Subcutaneous abdominal adipose tissue (tissue), 5 donors: ENCODE results near the gene APOBEC3B.

Experiments
- H3K27ac ChIP-seq: one replicate; pipeline ENCODE4 v1.7.0; 2013; ENCODE audit warnings: low read depth, mild to moderate bottlenecking, inconsistent platforms, low read length, moderate library complexity
- H3K27me3 ChIP-seq, 5 donors: one replicate each; pipeline ENCODE4 v1.7.0; 2013; ENCODE audit warnings: low read length in 5 of 5, inconsistent platforms in 1 of 5; ENCODE audit not compliant: control insufficient read depth in 5 of 5, insufficient read depth in 4 of 5
- H3K36me3 ChIP-seq, 5 donors: one replicate each; pipeline ENCODE4 v1.7.0; 2013; ENCODE audit warnings: low read length in 5 of 5; ENCODE audit not compliant: control insufficient read depth in 5 of 5, insufficient read depth in 5 of 5
- H3K4me1 ChIP-seq, 5 donors: one replicate each; pipeline ENCODE4 v1.7.0; 2013; ENCODE audit warnings: low read length in 5 of 5, mild to moderate bottlenecking in 3 of 5, moderate library complexity in 1 of 5; ENCODE audit not compliant: control insufficient read depth in 5 of 5, insufficient read depth in 5 of 5
- H3K4me3 ChIP-seq, 5 donors: one replicate each; pipeline ENCODE4 v1.7.0; 2013; ENCODE audit warnings: low read length in 5 of 5, low read depth in 1 of 5
- H3K9ac ChIP-seq, 5 donors: one replicate each; pipeline ENCODE4 v1.7.0; 2013; ENCODE audit warnings: low read length in 5 of 5, mild to moderate bottlenecking in 4 of 5, moderate library complexity in 3 of 5
- H3K9me3 ChIP-seq, 5 donors: one replicate each; pipeline ENCODE4 v1.7.0; 2013; ENCODE audit warnings: low read length in 5 of 5; ENCODE audit not compliant: control insufficient read depth in 5 of 5
- donor health status: healthy.
- donor health status: healthy.
- donor health status: healthy.
- donor health status: healthy.
- donor health status: healthy.

The APOBEC3B gene

GRCh38 chr22:38981992-38982927, at the start of gene APOBEC3B:
Gene APOBEC3B, plus strand, starts transcription at chr22:38982347. Its CDS starts 107 bp downstream, at chr22:38982454.
- peak within 1 kb of the TSS in 2 of 5 donors; percentile 23 to 52 for H3K9ac ChIP-seq
- no peaks in the 10 kb centered on the region for H3K27me3 ChIP-seq
- peaks cover 0 to 17% (median 14%) of the 10 kb centered on the region in 5 donors for H3K4me1 ChIP-seq
- no peak within 1 kb of the TSS for H3K27ac ChIP-seq
- peak within 1 kb of the TSS; percentile 50 to 79 (median 69) for H3K4me3 ChIP-seq
- no peaks in the 10 kb centered on the region for H3K36me3 ChIP-seq
- H3K9me3 ChIP-seq: no peaks in the 10 kb centered on the region

DNA sequence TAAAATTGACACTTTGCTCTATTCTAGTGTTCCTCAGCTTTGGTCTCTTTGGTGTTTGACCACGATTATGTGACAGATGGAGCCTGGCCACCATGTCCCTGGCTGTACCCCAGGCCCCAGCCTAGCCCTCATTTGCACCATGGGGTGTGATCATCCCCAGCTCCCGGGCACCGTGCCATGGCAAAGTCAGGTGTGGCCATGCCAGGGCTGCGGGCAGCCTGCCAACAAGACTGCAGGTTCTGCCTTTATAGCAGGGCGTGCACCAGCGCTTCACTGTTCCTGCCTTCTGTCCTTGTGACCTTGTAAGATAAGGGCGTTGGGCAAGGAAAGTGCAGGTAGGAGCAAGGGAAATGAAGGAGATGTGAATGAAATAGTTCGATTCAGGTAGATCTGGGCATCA, 47.1 kb upstream of the APOBEC3B start:
- no peaks in the 10 kb centered on the region for H3K9me3 ChIP-seq
- peaks cover 12 to 27% (median 20%) of the 10 kb centered on the region in 5 donors for H3K27me3 ChIP-seq
- no peaks in the 10 kb centered on the region for H3K36me3 ChIP-seq
- H3K9ac ChIP-seq: no peak overlapping the region
- H3K27ac ChIP-seq: no peak overlapping the region
- H3K4me3 ChIP-seq: no peak overlapping the region
- H3K4me1 ChIP-seq: no peaks in the 10 kb centered on the region

- Histone ChIP-seq H3K9me3 (no peaks in the 10 kb centered on the region), H3K4me1 (no peaks in the 10 kb centered on the region), H3K27me3 (peaks cover 12 to 23% (median 20%) of the 10 kb centered on the region in 5 donors), H3K4me3 (no peak overlapping the region), H3K36me3 (no peaks in the 10 kb centered on the region), H3K9ac (no peak overlapping the region), H3K27ac (no peak overlapping the region)
These were observed 46.5 kb upstream of the APOBEC3B start for GRCh38 chr22:38935616-38936015.

GRCh38 chr22:38936562-38936961, 45.6 kb upstream of the APOBEC3B start:
- no peaks in the 10 kb centered on the region for H3K36me3 ChIP-seq
- no peak overlapping the region for H3K9ac ChIP-seq
- no peaks in the 10 kb centered on the region for H3K4me1 ChIP-seq
- peaks cover 12 to 23% (median 23%) of the 10 kb centered on the region in 5 donors for H3K27me3 ChIP-seq
- H3K4me3 ChIP-seq: no peak overlapping the region
- no peaks in the 10 kb centered on the region for H3K9me3 ChIP-seq
- H3K27ac ChIP-seq: no peak overlapping the region

DNA sequence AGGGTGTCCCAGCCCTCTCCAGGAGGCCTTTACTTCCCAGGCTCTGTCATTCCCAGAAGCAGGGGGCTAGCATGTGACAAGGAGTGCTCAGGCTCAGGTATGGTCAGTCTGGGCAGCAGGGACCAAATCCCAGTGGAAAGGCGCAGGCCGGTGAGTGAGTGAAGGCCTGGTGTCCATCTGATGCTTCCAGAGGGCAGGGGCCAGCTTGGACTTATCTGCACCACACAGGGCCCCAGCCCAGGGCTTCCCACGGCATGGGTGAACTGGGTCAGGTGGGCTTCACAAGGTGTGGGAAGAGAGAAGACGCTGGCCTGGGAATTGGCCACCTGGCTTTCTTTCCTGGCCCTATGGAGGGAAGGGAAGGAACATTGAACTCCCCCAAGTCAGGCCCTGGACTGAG, 45.1 kb upstream of the APOBEC3B start:
- Histone ChIP-seq H3K4me3 (no peak overlapping the region), H3K36me3 (no peaks in the 10 kb centered on the region), H3K9ac (no peak overlapping the region), H3K27ac (no peak overlapping the region), H3K27me3 (peaks cover 13 to 24% (median 23%) of the 10 kb centered on the region in 5 donors), H3K9me3 (no peaks in the 10 kb centered on the region), H3K4me1 (peaks cover 0 to 2% (median 0%) of the 10 kb centered on the region in 5 donors)

- no peaks in the 10 kb centered on the region for H3K36me3 ChIP-seq
- no peak overlapping the region for H3K27ac ChIP-seq
- no peak overlapping the region for H3K4me3 ChIP-seq
- H3K4me1 ChIP-seq: peaks cover 0 to 3% (median 0%) of the 10 kb centered on the region in 5 donors
- H3K27me3 ChIP-seq: peaks cover 14 to 27% (median 23%) of the 10 kb centered on the region in 5 donors
- H3K9me3 ChIP-seq: no peaks in the 10 kb centered on the region
- no peak overlapping the region for H3K9ac ChIP-seq
These were observed 44.6 kb upstream of the APOBEC3B start for GRCh38 chr22:38937541-38937940.

DNA sequence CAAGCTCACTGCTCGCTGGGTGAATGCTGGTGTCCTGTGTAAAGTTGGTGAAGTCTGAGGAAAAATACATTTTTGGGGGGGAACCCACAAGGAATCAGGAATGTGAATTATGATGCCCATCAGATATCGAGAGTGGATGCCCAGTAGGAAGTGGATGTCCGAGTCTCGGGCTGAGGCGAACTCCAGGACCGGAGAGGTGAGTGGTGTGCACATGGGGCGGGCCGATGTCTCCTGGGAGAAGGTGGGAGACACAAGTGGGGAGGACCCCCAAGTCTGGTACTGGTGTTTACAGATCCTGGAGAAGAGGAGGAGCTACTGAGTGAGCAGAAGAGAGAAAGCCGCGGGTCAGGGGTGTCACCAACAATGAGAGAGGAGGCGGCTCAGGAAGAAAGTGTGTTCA, 43.9 kb upstream of the APOBEC3B start:
- H3K9me3 ChIP-seq: no peaks in the 10 kb centered on the region
- no peak overlapping the region for H3K9ac ChIP-seq
- no peak overlapping the region for H3K27ac ChIP-seq
- peaks cover 0 to 8% (median under 1%) of the 10 kb centered on the region in 5 donors for H3K4me1 ChIP-seq
- H3K4me3 ChIP-seq: no peak overlapping the region
- no peaks in the 10 kb centered on the region for H3K36me3 ChIP-seq
- H3K27me3 ChIP-seq: peaks cover 19 to 28% (median 21%) of the 10 kb centered on the region in 5 donors

GRCh38 chr22:38938925-38939324, 43.2 kb upstream of the APOBEC3B start:
- Histone ChIP-seq H3K9me3 (no peaks in the 10 kb centered on the region), H3K9ac (no peak overlapping the region), H3K4me1 (peaks cover 0 to 13% (median 4%) of the 10 kb centered on the region in 5 donors), H3K27me3 (peaks cover 16 to 30% (median 23%) of the 10 kb centered on the region in 5 donors), H3K27ac (no peak overlapping the region), H3K36me3 (no peaks in the 10 kb centered on the region), H3K4me3 (no peak overlapping the region)

- no peaks in the 10 kb centered on the region for H3K36me3 ChIP-seq
- H3K4me1 ChIP-seq: peaks cover 0 to 13% (median 4%) of the 10 kb centered on the region in 5 donors
- peaks cover 14 to 25% (median 22%) of the 10 kb centered on the region in 5 donors for H3K27me3 ChIP-seq
- no peaks in the 10 kb centered on the region for H3K9me3 ChIP-seq
- H3K9ac ChIP-seq: no peak overlapping the region
- peak overlapping the region in 1 of 5 donors; percentile 27 for H3K4me3 ChIP-seq
- no peak overlapping the region for H3K27ac ChIP-seq
These were observed 41.2 kb upstream of the APOBEC3B start for GRCh38 chr22:38940811-38941384.

GRCh38 chr22:38941488-38941987, 40.6 kb upstream of the APOBEC3B start:
- H3K4me3 ChIP-seq: peak overlapping the region in 1 of 5 donors; percentile 27
- peaks cover 14 to 25% (median 22%) of the 10 kb centered on the region in 5 donors for H3K27me3 ChIP-seq
- H3K4me1 ChIP-seq: peaks cover 0 to 13% (median 4%) of the 10 kb centered on the region in 5 donors
- no peaks in the 10 kb centered on the region for H3K9me3 ChIP-seq
- H3K36me3 ChIP-seq: no peaks in the 10 kb centered on the region
- no peak overlapping the region for H3K9ac ChIP-seq
- no peak overlapping the region for H3K27ac ChIP-seq
